CD8-positive, alpha-beta memory T cell (primary cell): Measurements from ENCODE around the gene DMXL1. TPM values are rescaled to one million over a fixed set of nuclear protein-coding genes. Genes with fewer than 3 reads are reported as not detected.
"Not testable (repeated sequence)": the region's sequence is repeated elsewhere in the genome, so short reads cannot be mapped to it uniquely, and the experiment has no call there.

Experiments
- CTCF ChIA-PET: fragments of 350-600 bp; sonication (Branson Sonifier 250); formaldehyde crosslinking; loops from one replicate; lab custom pipeline; 2021; ENCODE audit warnings: antibody characterized with exemption; lab: Charles Lee
- POLR2A ChIA-PET: fragments of 350-600 bp; sonication (Branson Sonifier 250); formaldehyde crosslinking; loops from one replicate; lab custom pipeline; 2021; ENCODE audit warnings: antibody characterized with exemption; lab: Charles Lee
- DNase-seq, 5 donors: peaks; one replicate each; pipeline versions ENCODE4 v3.0.0 to v3.0.0-alpha.2; 2020 to 2022; ENCODE audit warnings: mixed read lengths in 1 of 5
- H3K27ac ChIP-seq: one replicate; pipeline ENCODE4 v1.7.0; 2013; ENCODE audit warnings: low read depth, mild to moderate bottlenecking, low read length, moderate library complexity
- H3K27me3 ChIP-seq: 2 replicates; pipeline ENCODE4 v1.7.0; 2013; ENCODE audit warnings: low read length, mild to moderate bottlenecking; ENCODE audit not compliant: insufficient read depth, poor library complexity, severe bottlenecking
- H3K36me3 ChIP-seq: 2 replicates; pipeline ENCODE4 v1.7.0; 2013; ENCODE audit warnings: mild to moderate bottlenecking, low read length, moderate library complexity; ENCODE audit not compliant: insufficient read depth
- H3K4me1 ChIP-seq: 2 replicates; pipeline ENCODE4 v1.7.0; 2013; ENCODE audit warnings: mild to moderate bottlenecking, low read length, moderate library complexity; ENCODE audit not compliant: insufficient read depth
- H3K4me3 ChIP-seq: 2 replicates; pipeline ENCODE4 v1.7.0; 2013; ENCODE audit warnings: mild to moderate bottlenecking, low read length
- H3K9me3 ChIP-seq: 2 replicates; pipeline ENCODE4 v1.7.0; 2013; ENCODE audit warnings: mild to moderate bottlenecking, low read length
- H3K27ac Mint-ChIP-seq, 8 donors: one replicate each; pipeline ENCODE4 v1.8.0; 2020 to 2021; ENCODE audit warnings: mixed read lengths in 8 of 8, mild to moderate bottlenecking in 6 of 8, inconsistent platforms in 3 of 8, moderate library complexity in 3 of 8
- H3K27me3 Mint-ChIP-seq, 2 donors: one replicate each; pipeline ENCODE4 v1.8.0; 2020 to 2021; ENCODE audit warnings: mixed read lengths in 2 of 2, mild to moderate bottlenecking in 1 of 2, moderate library complexity in 1 of 2
- H3K36me3 Mint-ChIP-seq, 3 donors: one replicate each; pipeline ENCODE4 v1.8.0; 2020 to 2021; ENCODE audit warnings: mixed read lengths in 3 of 3, inconsistent platforms in 1 of 3, mild to moderate bottlenecking in 1 of 3
- H3K4me1 Mint-ChIP-seq, 3 donors: one replicate each; pipeline ENCODE4 v1.8.0; 2020 to 2021; ENCODE audit warnings: mixed read lengths in 3 of 3, inconsistent platforms in 1 of 3, mild to moderate bottlenecking in 1 of 3
- H3K4me3 Mint-ChIP-seq, 7 donors: one replicate each; pipeline ENCODE4 v1.8.0; 2020 to 2021; ENCODE audit warnings: mixed read lengths in 7 of 7, mild to moderate bottlenecking in 6 of 7, moderate library complexity in 4 of 7, inconsistent platforms in 2 of 7
- H3K9me3 Mint-ChIP-seq, 5 donors: one replicate each; pipeline ENCODE4 v1.8.0; 2020 to 2022; ENCODE audit warnings: mixed read lengths in 5 of 5, mild to moderate bottlenecking in 3 of 5, moderate library complexity in 2 of 5, inconsistent platforms in 1 of 5
- polyA plus RNA-seq: library from polyadenylated mRNA; unstranded; fragments of 300-500 nt; fragmentation: Illumina TruSeq; gene quantifications from one replicate; pipeline ENCODE4 v1.2.3, GENCODE V29; 2021
- total RNA-seq, 2 experiments: library from RNA; stranded (reverse); gene quantifications; one replicate each; pipeline ENCODE4 v1.2.3, GENCODE V29; 2021

Gene DMXL1
- total and polyA plus RNA-seq, 3 experiments from 2014 or later, result 12.9 to 26.2 (median 25.9) TPM

- Mint-ChIP-seq H3K9me3 (no peaks in the 10 kb centered on the region), H3K36me3 (peaks cover 23 to 63% (median 31%) of the 10 kb centered on the region in 3 donors), H3K27me3 (no peaks in the 10 kb centered on the region), H3K4me1 (peaks cover 0 to 7% (median 0%) of the 10 kb centered on the region in 3 donors), H3K4me3 (no peak overlapping the region), H3K27ac (no peak overlapping the region)
- Histone ChIP-seq H3K4me3 (no peak overlapping the region), H3K27ac (no peak overlapping the region), H3K9me3 (no peaks in the 10 kb centered on the region), H3K4me1 (no peaks in the 10 kb centered on the region), H3K27me3 (no peaks in the 10 kb centered on the region), H3K36me3 (peaks cover 10% of the 10 kb centered on the region)
- POLR2A ChIA-PET, result no interaction called here
- CTCF ChIA-PET, result no interaction called here
- no peak for DNase-seq
These were observed 41.3 kb downstream of the DMXL1 start for GRCh38 chr5:119112151-119112550.

DNA sequence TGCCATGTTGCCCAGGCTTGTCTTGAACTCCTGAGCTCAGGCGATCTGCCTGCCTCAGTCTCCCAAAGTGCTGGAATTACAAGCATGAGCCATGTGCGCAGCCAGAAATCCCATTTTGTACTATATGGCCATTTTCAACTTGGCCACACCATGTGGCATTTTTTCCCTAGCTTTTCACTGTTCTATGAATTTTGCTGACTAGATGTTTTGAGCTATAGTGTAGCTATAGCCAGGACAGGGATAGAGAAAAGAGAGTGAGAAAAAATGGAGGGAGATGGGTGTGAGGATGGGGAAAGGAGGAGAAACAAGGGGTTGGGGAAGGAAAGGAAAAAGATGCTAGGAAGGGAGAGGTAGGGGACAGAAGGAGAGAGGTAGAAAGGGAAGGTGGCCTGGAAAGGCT lies 46.4 kb downstream of the DMXL1 start:
- Histone ChIP-seq H3K27ac (no peak overlapping the region), H3K36me3 (peaks cover 18% of the 10 kb centered on the region), H3K4me1 (no peaks in the 10 kb centered on the region), H3K4me3 (no peak overlapping the region), H3K27me3 (no peaks in the 10 kb centered on the region), H3K9me3 (no peaks in the 10 kb centered on the region)
- ChIA-PET CTCF (no interaction called here), POLR2A (no interaction called here)
- Mint-ChIP-seq H3K27ac (peak overlapping the region in 3 of 8 donors; percentile 0 to 77 (median 59)), H3K9me3 (no peaks in the 10 kb centered on the region), H3K4me1 (no peaks in the 10 kb centered on the region), H3K27me3 (no peaks in the 10 kb centered on the region), H3K36me3 (peaks cover 25 to 71% (median 28%) of the 10 kb centered on the region in 3 donors), H3K4me3 (no peak overlapping the region)
- DNase-seq, result no peak

- Histone ChIP-seq H3K4me1 (no peaks in the 10 kb centered on the region), H3K4me3 (no peak overlapping the region), H3K27ac (no peak overlapping the region), H3K9me3 (no peaks in the 10 kb centered on the region), H3K36me3 (peaks cover 18% of the 10 kb centered on the region), H3K27me3 (no peaks in the 10 kb centered on the region)
- Mint-ChIP-seq H3K27me3 (no peaks in the 10 kb centered on the region), H3K4me3 (no peak overlapping the region), H3K27ac (peak overlapping the region in 3 of 8 donors; percentile 44 to 66 (median 64)), H3K36me3 (peaks cover 25 to 72% (median 26%) of the 10 kb centered on the region in 3 donors), H3K9me3 (no peaks in the 10 kb centered on the region), H3K4me1 (no peaks in the 10 kb centered on the region)
- POLR2A ChIA-PET, result no interaction called here
- CTCF ChIA-PET, result no interaction called here
- DNase-seq, result no peak
These were observed 47.1 kb downstream of the DMXL1 start for GRCh38 chr5:119118000-119118399.

DNA sequence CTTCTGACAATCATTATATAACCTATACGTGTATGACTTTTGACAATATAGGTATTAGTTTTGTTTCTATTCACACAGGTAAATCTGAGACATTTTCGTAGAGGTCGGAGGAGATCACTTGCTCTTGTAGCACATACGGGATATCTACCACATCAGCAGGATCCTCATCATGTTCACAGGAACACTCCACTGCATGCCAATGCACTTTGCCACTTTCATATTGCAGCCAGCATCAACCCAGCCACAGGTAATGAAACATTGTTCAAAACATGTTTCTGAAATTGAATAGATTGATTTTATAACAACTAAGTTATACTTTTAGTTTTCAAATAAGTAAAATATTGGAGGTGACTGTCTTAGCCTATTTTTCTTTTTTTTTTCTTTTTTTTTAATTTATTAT lies 50.0 kb downstream of the DMXL1 start:
- POLR2A ChIA-PET, result no interaction called here
- H3K36me3 ChIP-seq, result peaks cover 17% of the 10 kb centered on the region
- H3K4me1 Mint-ChIP-seq, result no peaks in the 10 kb centered on the region
- no peak overlapping the region for H3K4me3 Mint-ChIP-seq
- H3K9me3 ChIP-seq, result no peaks in the 10 kb centered on the region
- no peak overlapping the region for H3K27ac ChIP-seq
- H3K27me3 ChIP-seq, result no peaks in the 10 kb centered on the region
- H3K27me3 Mint-ChIP-seq, result no peaks in the 10 kb centered on the region
- CTCF ChIA-PET, result no interaction called here
- no peak for DNase-seq
- no peaks in the 10 kb centered on the region for H3K9me3 Mint-ChIP-seq
- H3K36me3 Mint-ChIP-seq, result peaks cover 23 to 64% (median 28%) of the 10 kb centered on the region in 3 donors
- no peaks in the 10 kb centered on the region for H3K4me1 ChIP-seq
- no peak overlapping the region for H3K4me3 ChIP-seq
- peak overlapping the region in 2 of 8 donors; percentile 10 to 26 for H3K27ac Mint-ChIP-seq

- CTCF ChIA-PET, H3K4me3 Mint-ChIP-seq, H3K4me3 ChIP-seq, H3K4me1 ChIP-seq, H3K27me3 Mint-ChIP-seq, H3K27ac ChIP-seq, H3K27ac Mint-ChIP-seq, H3K36me3 ChIP-seq, H3K9me3 Mint-ChIP-seq, H3K4me1 Mint-ChIP-seq, H3K27me3 ChIP-seq, H3K9me3 ChIP-seq, POLR2A ChIA-PET, DNase-seq: not testable (repeated sequence)
- peaks cover 20 to 49% (median 22%) of the 10 kb centered on the region in 3 donors for H3K36me3 Mint-ChIP-seq
These were observed 51.6 kb downstream of the DMXL1 start for GRCh38 chr5:119122474-119122873.

- H3K36me3 Mint-ChIP-seq, result peaks cover 13 to 47% (median 18%) of the 10 kb centered on the region in 3 donors
- H3K4me3 Mint-ChIP-seq, result no peak overlapping the region
- CTCF ChIA-PET, result no interaction called here
- no peaks in the 10 kb centered on the region for H3K9me3 ChIP-seq
- H3K9me3 Mint-ChIP-seq, result no peaks in the 10 kb centered on the region
- peaks cover 13% of the 10 kb centered on the region for H3K36me3 ChIP-seq
- H3K27me3 ChIP-seq, result no peaks in the 10 kb centered on the region
- no peak overlapping the region for H3K27ac Mint-ChIP-seq
- no peaks in the 10 kb centered on the region for H3K27me3 Mint-ChIP-seq
- no peak overlapping the region for H3K27ac ChIP-seq
- POLR2A ChIA-PET, result no interaction called here
- no peaks in the 10 kb centered on the region for H3K4me1 Mint-ChIP-seq
- H3K4me1 ChIP-seq, result no peaks in the 10 kb centered on the region
- H3K4me3 ChIP-seq, result no peak overlapping the region
- no peak for DNase-seq
These were observed 52.4 kb downstream of the DMXL1 start for GRCh38 chr5:119123280-119123679.

- no peak overlapping the region for H3K4me3 ChIP-seq
- Mint-ChIP-seq H3K36me3 (peaks cover 15 to 56% (median 30%) of the 10 kb centered on the region in 3 donors), H3K4me3 (no peak overlapping the region), H3K27me3 (no peaks in the 10 kb centered on the region), H3K4me1 (no peaks in the 10 kb centered on the region), H3K27ac (no peak overlapping the region), H3K9me3 (no peaks in the 10 kb centered on the region)
- no peaks in the 10 kb centered on the region for H3K4me1 ChIP-seq
- H3K27me3 ChIP-seq, result no peaks in the 10 kb centered on the region
- H3K9me3 ChIP-seq, result no peaks in the 10 kb centered on the region
- ChIA-PET CTCF (no interaction called here), POLR2A (no interaction called here)
- H3K36me3 ChIP-seq, result peaks cover 11% of the 10 kb centered on the region
- no peak for DNase-seq
- H3K27ac ChIP-seq, result no peak overlapping the region
These were observed 58.9 kb downstream of the DMXL1 start for GRCh38 chr5:119129770-119130169.

DNA sequence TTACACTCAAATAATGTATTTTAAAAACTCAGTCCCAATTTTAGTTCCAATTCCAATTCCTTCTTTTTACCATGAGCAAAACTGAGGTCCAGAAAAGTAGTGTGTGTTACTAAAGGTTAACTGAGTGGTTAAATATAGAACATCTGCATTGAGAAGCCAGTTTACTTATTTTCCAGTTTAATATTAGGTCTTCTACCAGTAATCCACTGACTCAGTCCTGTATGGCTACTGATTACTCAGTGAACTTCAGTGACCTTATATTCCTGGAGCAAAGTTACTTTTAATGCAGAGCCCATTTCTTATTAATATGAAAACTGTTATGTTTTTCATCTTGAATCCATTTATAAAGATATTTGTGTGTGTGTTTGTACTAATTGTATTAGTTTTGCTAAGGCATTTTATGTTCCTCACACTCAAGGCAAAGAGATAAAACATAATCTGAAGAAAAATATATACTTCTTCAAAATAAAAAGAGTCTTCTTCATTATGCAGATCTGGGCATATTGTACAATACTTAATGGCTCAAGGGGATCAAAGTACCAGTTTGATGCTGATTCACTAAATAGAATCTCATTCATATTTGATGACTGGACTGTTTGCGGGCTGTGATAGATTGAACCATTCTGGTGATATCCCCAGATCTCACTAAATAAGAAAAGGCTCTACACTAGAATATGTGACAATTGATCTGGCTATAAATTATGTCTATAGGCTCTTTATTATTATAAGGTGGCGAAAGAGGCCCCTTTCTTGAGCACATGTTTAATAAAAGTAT lies 60.8 kb downstream of the DMXL1 start:
- Mint-ChIP-seq H3K27ac (no peak overlapping the region), H3K36me3 (peaks cover 25 to 71% (median 47%) of the 10 kb centered on the region in 3 donors), H3K9me3 (peaks cover 0 to 15% (median 12%) of the 10 kb centered on the region in 5 donors), H3K27me3 (no peaks in the 10 kb centered on the region), H3K4me1 (no peaks in the 10 kb centered on the region), H3K4me3 (no peak overlapping the region)
- no peak overlapping the region for H3K27ac ChIP-seq
- CTCF ChIA-PET, result no interaction called here
- no peaks in the 10 kb centered on the region for H3K4me1 ChIP-seq
- no peak overlapping the region for H3K4me3 ChIP-seq
- H3K27me3 ChIP-seq, result no peaks in the 10 kb centered on the region
- POLR2A ChIA-PET, result interaction anchor here (0.6 kb wide), 1 partner anchor 10 kb away, joined by 4 read pairs; no protein-coding TSS in a partner anchor
- H3K9me3 ChIP-seq, result no peaks in the 10 kb centered on the region
- H3K36me3 ChIP-seq, result peaks cover 11% of the 10 kb centered on the region
- no peak for DNase-seq
